ENCODE results near the gene ANKZF1.
A peak's percentile ranks its signal among the peaks of the same experiment; 100 is the strongest.

Gene ANKZF1

GRCh38 chr2:219261024-219261855 is 31.6 kb downstream of the ANKZF1 start:
- no peak for DNase-seq

- no peak for DNase-seq
Observed at GRCh38 chr2:219266232-219266631, 36.6 kb downstream of the ANKZF1 start.

- no peak for DNase-seq
Observed at GRCh38 chr2:219266886-219267285, 37.3 kb downstream of the ANKZF1 start.

- no peak for DNase-seq
Observed at GRCh38 chr2:219268294-219268693, 38.7 kb downstream of the ANKZF1 start.

GRCh38 chr2:219269362-219270054 is 39.9 kb downstream of the ANKZF1 start:
- DNase-seq = no peak

- no peak for DNase-seq
Observed at GRCh38 chr2:219270055-219270372, 40.4 kb downstream of the ANKZF1 start.

GRCh38 chr2:219271021-219271420 is 41.4 kb downstream of the ANKZF1 start:
- no peak for DNase-seq

- DNase-seq = no peak
Observed at GRCh38 chr2:219272356-219272755, 42.8 kb downstream of the ANKZF1 start.

GRCh38 chr2:219272995-219273394 is 43.4 kb downstream of the ANKZF1 start:
- no peak for DNase-seq

- DNase-seq = no peak
Observed at GRCh38 chr2:219273937-219274336, 44.3 kb downstream of the ANKZF1 start.

GRCh38 chr2:219274361-219274921 is 44.8 kb downstream of the ANKZF1 start:
- no peak for DNase-seq

- DNase-seq = peak; percentile 74
Observed at GRCh38 chr2:219277703-219278654, 48.4 kb downstream of the ANKZF1 start.

- DNase-seq = no peak
Observed at GRCh38 chr2:219278655-219279150, 49.1 kb downstream of the ANKZF1 start.

- peak; percentile 99 for DNase-seq
Observed at GRCh38 chr2:219279151-219279915, 49.7 kb downstream of the ANKZF1 start, which contains the start of gene DNAJB2. TSS of gene DNAJB2 (plus strand) at chr2:219279366. CDS start at chr2:219279834, 468 bp downstream.

GRCh38 chr2:219279916-219280516 is 50.4 kb downstream of the ANKZF1 start:
- no peak for DNase-seq

- no peak for DNase-seq
Observed at GRCh38 chr2:219280651-219281050, 51.0 kb downstream of the ANKZF1 start.

GRCh38 chr2:219281588-219281987 is 52.0 kb downstream of the ANKZF1 start:
- DNase-seq = no peak

- no peak for DNase-seq
Observed at GRCh38 chr2:219282375-219282774, 52.8 kb downstream of the ANKZF1 start.

GRCh38 chr2:219282943-219283581 is 53.5 kb downstream of the ANKZF1 start:
- DNase-seq = no peak

GRCh38 chr2:219284501-219285372 is 55.1 kb downstream of the ANKZF1 start:
- no peak for DNase-seq
